NCI-H187 treated with DMSO at 0.1 percent for 48 hours (cell line): ENCODE data around the gene DDB1.

Experiments
- DNase-seq: peaks from one replicate; lab custom pipeline; 2025; lab: John Stamatoyannopoulos, UW

Gene DDB1

DNA sequence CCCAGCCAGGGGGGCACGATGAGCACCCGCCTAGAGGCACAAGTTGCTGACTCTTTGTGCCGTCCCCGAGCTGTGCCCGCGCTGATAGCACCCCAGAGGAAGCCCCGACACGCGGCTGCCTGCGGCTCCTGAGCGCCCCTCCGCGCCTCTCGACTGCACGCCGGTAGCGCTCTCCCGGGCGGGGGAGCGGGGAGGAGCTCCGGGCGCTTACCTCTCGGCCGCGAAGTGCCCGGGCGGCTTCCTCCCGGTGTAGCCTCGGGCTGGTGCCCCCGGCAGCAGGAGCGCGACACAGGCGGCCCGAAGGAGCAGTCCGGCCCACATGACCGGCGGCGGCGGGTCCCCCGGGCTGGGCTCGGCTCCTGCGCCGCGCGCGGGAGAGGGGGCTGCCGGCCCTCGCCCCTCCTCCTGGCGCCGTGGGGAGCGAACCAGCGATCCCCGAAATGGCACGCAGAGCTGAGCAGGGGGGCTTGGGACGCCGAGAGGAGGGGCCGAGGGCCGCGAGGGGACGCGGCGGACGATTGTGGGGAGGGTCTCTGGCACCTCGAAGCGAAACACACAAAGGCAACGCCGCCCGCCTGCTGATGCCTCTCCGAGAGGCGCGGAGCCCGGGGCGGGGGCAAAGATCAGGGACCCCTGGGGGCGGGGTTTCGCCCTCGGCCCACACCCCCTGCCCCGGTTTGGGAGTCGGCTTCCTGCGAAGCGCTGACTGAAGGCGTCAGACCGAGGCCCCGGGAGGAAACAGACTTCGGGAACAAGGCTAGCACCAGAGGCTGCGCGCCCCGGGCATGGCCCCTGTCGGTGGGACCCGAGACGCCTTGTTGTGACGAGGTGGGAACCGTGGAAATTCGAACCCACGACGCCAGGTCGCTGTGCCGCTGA is 37.9 kb downstream of the DDB1 start, which contains the start of gene VWCE:
Gene VWCE (minus strand): TSS at position 600 of the 879 bp plus-strand sequence. CDS start 279 bp downstream, at position 321.
- DNase-seq, result no peak

DNA sequence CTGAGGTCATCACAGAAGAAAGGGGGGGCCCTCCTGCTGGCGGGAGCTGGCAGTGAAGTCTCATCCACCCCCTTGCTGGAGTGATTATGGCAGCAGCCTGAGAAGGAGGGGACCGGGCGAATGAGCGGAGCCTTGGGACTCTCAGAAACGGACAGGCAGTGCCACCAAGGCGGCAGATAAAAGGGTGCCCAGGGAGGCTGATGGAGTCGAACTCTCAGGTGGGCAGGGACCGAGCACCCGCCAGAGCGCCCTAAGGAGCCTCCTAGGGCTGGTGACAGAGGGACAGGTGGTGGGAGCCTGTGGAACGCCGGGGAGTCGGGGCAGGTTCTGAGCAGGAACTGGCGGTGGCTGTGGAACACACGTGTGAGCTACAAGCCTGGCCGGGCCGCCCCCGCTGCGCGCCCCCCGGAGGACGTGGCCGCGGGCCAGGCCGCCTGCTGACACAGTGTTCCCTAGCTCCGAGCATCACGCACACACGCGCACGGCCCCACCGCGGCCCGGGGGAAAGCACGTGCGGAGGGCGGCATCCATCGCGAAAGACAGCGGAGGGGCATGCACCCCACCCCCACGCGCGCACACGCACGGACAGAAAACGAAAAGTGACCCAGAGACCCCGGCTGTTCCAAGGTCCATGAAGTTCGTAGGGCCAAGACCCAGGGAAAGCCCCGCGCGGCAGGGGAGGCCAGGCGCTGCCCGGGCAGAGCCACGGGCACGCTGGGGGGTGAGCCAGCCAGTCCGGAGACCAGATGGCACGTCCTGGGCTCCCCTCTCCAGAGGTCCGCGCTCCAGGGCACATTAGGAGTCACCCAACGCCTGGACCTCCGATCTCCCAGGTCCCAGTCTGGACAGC is 38.8 kb downstream of the DDB1 start:
- no peak for DNase-seq

DNA sequence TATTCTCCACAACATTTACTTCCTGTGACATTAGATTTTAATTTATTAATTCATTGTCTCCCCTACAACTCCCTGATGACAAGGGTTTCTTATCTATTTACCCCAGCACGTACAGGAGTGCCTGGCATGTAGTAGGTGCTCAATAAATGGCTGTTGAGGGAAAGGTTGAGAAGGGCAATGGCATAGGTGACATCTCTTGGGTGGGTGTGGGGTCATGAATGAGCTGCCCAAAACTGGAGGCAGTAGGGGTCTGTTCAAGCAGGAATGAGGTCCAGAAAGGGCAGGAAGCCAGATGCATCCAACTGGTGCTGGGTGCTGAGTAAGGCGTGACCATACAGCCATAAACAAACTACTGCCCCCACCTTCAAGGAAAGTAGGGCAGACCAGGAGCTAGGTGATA is 40.5 kb downstream of the DDB1 start:
- no peak for DNase-seq

DNA sequence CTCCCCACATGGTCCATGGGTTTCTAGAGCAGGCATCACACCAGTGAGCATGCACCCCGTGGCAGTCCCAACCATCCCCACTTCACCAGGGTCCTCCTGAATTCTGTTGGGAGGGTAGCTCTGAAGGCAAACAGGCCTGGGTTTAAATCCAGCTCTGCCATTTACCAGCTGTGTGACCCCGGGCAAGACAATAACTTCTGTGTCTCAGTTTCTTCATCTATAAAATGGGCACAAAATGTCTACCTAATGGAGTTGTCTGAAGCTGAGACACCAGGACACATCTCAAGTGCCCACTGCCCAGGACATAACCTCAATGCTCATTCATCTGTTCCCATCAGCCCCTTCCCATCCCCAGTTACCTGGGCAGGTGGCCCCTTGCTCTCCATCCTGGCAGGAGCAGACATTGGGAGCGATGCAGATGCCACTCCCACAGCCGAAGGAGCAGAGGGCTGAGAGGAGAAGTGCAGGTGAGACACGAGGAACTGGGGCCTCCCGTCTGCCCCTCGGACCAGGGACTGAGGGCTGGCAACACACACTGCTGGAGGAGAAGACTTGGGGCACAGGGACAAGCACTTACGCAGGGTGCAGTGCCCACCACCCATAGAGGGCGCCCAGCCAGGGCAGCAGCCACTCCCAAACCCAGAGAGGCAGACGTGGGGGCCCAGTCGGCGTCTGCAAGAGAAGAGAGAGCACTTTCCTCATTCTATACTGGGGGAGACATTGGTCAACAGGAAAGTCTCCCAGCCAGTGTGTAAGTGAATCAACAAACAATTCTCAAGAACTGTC is 41.8 kb downstream of the DDB1 start:
- DNase-seq, result no peak

DNA sequence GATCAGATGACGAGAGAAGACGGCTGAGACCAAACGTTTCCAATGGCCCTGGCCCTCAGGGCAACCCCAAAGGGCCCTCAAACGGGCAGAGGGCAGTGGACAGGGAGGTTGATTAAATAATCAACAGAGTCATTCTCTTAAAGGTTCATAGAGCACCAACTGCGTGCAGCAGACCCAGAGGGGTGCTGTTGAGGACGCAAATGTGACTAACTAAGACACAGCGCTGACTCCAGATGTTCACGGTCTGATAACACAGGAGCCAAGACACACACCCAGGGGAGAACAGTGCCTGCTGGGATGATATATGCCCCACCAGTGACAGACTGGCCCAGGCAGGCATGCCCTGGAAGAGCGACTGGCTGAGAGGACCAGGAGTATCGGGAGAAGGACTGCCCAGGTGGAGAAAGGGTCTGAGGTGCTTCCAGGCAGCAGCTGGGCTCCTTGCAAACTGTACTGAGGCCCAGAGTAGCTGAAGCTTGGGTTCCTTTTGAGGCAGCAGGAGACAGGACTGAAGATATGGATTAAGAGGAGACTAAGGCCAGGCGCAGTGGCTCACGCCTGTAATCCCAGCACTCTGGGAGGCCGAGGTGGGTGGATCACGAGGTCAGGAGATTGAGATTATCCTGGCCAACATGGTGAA is 45.4 kb downstream of the DDB1 start:
- no peak for DNase-seq

DNA sequence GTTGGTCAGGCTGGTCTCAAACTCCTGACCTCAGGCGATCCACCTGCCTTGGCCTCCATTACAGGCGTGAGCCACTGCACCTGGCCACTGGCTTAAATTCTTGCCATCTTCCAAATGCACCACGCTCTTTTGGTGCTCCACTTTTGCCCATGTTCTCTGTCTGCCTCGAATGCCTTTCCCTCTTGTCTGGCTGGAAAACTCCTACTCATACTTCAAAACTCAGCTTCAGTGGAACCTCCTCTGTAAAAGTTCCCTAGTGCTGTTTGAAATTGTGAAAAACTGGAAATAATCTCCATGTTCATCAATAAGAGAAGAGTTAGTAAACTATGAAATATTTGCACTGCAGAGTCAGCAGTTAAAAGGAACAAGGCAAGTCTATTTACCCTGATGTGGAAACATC is 49.3 kb downstream of the DDB1 start:
- no peak for DNase-seq

DNA sequence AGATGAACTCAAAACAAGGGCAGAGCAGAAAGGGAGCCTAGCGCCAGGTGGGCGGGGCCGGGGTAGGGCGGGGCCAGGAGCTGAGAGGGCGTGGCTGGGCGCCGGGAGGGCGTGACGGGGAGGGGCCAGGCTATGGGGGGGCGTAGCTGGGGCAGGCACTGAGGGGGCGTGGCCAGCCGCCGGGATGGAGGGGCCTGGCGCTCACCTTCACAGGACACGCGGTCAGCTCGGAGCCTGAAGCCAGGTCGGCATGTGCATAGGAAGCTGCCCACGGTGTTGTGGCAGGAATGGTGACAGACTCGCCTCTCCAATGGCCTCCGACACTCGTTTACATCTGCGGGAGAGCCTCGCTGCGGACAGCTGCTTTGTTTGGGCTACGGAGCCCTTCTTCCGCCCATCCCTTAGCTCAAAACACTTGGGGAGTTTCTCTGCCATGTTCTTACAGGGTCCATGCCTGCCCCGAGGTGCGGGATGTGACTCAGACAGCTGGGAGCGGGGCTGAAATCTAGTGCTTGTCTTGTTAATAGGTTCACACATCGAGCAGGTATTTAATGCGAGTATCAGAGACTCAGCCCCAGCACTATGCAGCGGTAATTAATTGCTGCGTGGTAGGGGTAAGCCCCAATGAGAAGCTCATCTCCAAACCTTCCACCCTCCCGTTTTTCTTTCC is 51.2 kb downstream of the DDB1 start:
- DNase-seq, result no peak

DNA sequence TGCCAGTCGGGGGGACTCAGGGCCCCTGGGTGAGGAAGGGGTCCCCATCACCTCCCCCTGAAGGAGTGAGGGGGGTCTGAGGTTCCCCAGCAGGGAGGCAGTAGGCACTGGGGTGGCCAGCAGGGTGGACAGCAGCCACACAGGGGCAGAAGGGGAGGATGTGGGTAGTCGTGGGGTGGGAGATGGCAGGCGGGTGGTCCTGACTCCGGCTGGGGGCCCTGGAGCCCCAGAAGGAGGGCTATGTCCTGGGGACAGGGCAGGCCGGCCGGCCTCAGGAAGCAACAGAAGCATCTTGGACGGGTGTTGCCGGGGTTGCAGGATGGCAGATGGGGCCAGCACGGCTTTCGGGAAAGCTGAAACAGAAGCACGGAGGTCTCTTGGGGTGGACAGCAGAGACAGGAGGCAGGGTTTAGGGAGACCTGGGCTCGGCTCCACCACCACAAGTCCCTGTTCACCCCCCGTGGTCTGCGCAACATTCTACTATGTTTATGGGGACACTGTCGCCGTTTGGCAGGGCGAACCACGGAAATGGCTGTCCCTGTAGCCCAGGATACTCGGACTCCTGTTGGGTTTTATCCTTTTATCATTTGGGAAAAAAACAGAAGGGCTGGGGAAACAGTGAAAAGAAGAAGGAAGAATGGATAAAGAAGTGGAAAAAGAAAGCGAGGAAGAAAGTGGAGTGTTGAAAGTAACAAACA is 51.9 kb downstream of the DDB1 start:
- DNase-seq, result no peak

DNA sequence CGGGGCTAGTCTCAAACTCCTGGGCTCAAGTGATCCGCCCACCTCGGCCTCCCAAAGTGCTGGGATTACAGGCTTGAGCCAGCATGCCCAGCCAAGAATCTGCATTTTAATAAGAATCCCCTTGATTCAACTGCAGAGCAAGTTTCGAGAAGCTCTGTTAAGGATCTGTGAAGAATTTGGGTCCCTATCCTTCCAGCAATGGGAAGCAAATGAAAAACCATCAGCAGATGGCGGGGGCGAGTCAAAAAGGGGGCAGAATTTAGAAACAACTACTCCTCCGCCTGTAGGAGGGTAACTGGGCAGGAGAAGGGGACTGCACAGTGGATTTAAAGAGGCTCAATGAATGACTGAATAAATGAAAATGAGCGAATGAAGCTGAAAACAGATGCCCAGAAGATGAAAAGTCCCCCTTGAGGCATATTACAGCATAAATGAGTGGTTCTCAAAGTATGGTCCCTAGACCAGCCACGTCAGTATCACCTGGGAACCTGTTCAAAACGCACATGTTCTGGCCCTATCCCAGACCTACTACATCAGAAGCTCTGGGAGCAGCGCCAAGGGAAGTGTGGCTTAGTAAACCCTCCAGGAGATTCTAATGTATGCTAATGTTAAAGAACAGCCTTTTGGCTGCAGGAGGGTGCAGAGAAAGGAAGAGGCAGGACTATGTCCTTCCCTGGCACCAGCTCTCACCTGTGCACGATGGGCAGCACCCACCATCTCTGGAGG is 52.8 kb downstream of the DDB1 start:
- DNase-seq, result no peak

DNA sequence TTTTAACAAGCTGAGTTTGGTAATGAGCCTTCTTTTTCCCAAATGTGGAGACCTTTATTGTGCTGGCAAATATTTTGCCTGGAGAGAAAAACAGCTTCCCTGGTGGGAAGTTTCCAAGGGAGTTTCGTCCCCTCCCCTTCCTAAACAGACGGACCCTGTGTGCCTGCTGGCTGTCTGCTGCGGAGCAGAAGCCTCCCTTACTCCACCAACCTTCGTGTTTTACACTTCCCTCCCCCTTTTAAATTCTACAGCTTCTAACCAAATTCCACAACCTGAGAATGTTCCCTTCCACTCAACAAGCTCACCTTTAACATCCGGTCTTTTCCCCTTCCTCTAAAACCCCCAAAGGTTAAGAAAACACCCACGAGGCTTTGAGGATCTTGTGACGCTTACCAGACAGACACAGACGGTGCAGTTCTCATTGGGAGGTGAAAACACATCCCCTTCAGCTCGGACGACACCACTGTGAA is 54.9 kb downstream of the DDB1 start:
- DNase-seq, result no peak

DNA sequence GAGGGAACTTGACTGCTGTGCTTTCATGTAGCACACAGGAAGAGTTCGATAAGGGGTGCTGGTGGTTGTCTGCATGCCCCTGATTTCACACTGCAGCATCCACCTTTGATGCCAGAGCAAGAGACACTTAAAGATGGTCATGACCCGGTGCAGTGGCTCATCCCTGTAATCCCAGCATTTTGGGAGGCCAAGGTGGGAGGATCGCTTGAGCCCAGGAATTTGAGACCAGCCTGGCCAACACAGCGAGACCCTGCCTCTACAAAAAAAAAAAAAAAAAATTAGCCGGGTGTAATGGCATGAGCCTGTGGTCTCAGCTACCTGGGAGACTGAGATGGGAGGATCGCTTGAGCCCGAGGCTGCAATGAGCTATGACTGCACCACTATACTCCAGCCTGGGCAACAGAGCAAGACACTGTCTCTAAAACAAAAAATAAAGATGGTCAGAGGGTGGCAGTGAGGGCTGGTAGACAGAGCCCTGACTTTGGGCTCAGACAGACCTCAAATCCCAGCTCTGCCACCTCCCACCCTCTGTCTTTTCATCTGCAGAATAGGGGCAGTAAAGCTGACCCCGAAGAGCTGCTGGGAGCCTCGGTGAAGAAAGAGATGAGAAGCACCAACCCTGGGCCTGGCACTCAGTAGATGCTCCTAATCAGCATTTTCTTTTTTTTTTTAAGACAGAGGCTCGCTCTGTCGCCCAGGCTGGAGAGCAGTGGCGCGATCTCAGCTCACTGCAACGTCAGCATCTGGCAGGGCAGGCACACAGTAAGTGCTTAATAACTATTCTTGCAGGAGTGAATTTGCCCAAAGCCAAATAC is 55.5 kb downstream of the DDB1 start:
- DNase-seq, result no peak

DNA sequence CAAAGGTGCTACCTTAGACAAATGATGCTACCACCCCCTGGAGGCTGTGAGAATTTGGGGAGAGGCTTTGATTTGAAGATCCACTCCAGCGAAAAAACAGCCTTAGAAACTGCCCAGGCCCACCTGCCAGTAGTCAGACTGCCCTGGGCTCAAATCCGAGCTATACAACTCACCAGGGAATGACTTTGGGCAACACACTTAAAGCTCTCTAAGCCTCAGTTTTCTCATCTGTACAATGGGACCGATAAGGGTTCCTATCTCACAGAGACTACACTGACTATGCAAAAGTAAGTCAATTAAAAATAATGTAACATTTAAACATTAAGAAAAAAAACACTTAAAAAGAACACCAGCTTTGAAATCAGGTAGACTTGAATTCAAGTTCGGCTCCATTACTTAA is 57.7 kb downstream of the DDB1 start:
- DNase-seq, result no peak

DNA sequence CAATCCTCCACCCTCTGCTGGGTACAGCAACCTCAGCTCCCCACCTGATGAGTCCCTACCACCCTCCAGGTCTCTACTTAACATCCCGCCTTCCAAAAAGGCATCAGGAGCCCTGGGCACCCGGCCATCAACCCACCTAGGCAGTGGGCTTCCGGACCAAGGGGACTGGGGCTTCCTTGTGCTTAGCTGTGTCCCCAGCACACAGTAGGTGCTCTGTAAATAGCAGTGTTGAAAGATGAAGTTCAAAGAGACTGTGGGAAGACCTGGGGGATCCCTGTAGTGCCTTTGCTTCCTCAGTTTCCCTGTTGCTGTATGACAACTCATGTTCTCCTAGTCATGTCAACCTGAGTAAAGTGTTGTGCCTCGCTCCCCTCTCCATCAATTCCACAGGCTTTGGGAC is 58.8 kb downstream of the DDB1 start:
- DNase-seq, result no peak

DNA sequence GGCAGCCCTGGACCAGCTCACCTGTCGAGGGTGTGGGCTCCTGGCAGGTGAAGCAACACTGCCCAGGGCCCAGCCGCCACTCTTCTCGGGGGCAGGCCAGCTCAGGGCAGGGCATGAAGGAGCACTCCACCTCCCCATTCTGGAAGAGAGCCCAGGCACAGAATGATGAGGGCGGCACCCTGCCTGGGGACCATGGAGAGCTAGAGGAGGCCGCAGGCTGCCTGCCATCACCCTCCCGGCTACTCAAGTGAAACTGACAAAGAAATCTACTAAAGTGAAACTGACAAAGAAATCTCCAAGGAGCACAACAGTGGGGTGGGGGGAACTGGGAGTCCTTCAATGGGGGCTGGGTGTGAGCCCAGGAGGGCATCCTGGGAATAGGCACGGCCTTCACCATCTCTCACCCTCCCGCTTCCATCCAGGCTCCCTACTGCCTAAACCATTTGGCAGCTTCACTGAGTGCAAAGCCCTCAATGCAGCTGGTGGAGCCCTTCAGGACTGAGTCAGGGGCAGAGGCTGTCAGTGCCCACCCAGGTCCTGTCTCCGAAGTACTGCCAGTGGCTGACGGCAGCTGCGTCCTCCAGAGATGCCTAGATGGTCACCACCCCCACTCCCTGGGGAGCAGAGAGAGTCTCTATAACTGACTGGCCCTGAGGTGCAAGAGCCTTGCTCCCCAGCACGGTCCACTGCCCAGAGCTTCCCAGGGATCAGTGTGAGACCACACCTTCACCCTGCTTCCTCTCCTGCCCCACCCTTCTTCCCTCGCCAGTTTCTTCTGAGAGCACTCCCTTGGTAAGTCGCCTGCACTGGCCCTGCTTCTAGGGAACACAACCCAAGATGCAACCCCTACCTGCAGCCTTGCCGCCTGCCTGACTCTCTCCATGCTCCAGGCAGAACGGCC is 59.5 kb downstream of the DDB1 start:
- DNase-seq, result no peak

DNA sequence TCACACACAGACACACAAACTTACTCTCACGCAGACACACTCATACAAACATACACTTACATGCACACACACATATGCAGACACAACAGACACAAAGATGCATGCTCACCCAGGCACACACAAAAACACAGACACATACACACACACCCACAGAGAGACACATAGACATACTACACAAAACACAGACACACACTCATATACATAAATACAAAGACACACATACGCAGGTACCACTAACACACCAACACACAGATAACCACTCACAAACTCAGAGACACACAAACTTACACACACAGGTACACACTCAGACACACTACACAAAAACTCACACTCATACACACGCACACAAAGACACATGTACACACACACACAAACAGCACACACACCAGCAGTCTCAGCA is 60.2 kb downstream of the DDB1 start:
- no peak for DNase-seq

DNA sequence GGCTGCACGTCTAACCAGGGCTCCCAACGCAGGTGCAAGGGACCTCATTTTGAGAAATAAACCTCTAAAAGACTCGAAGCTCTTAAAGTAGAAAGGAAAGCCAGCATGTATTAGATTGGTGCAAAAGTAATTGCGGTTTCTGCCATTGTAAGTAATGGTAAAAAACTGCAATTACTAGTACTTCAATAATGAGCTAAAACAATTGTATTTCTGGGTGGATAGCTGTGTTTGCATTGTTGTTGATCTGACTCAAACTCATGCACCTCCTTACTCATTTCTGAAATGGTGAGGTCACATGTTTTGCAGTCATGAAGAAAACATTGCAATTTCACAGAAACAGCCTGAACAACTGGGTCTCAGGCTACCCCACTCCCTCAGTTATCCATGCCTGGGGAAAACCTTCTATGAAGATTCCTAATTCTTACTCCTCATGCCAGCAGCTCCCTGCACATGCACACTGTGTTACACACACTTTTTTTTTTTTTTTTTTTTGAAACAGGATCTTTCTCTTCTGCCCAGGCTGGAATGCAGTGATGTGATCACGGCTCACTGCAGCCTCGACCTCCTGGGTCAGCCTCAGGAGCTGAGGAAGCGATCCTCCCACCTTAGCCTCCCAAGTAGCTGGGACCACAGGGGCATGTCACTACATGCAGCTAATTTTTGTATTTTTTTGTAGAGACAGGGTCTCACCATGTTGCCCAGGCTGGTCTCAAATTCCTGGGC is 62.4 kb downstream of the DDB1 start:
- DNase-seq, result no peak

DNA sequence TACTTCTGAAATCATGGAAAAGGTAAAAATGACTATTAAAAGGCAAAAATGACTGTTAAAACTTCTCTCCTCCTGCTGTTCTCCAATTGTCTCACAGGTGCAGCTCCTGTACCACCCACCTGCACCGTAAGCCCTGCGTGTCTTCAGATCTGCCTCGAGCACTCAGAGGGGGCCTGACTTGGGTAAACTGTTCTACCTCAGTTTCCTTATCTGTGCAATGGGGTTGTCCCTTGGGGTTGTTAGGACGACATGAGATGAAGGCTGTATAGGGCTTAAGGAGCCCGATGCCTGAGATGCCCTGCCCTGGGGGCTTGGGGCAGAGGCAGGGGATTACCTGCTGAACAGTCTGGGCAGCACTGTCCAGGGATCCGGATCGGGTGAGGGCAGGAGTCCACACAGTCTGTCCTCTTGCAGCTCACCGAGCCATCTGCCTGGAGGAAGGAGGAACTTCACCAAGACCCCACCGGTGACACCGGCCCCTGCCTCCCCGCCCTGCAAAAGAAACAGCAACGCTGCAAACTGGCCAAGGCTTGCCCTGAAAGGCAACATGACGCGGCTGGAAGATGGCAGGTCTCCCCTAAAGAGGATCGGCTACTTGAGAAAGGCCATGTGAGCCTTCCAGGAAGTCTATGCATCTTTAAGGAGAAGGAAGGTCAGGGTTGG is 64.2 kb downstream of the DDB1 start:
- no peak for DNase-seq
